Caco-2 (cell line): ENCODE results near the gene NHP2. TPM values are rescaled to one million over a fixed set of nuclear protein-coding genes. Genes with fewer than 3 reads are reported as not detected.

ENCODE experiments used
- BruUV-seq: library from RNA; stranded (reverse); fragments of 400-500 nt; replicated peaks from 2 replicates; lab custom pipeline; 2021; lab: Mats Ljungman, UMichigan
- CTCF ChIA-PET: fragments of 300-600 bp; sonication (Branson Sonifier 250); formaldehyde crosslinking; loops from one replicate; lab custom pipeline; 2022; ENCODE audit warnings: antibody characterized with exemption; lab: Charles Lee
- POLR2A ChIA-PET: fragments of 300-600 bp; sonication (Branson Sonifier 250); formaldehyde crosslinking; loops from one replicate; lab custom pipeline; 2022; ENCODE audit warnings: antibody characterized with exemption; lab: Charles Lee
- DNase-seq, 2 experiments: peaks; one replicate each; pipeline versions ENCODE4 v3.0.0 to v3.0.0-alpha.2; 2020 to 2022
- H3K27me3 ChIP-seq: replicated peaks from 2 replicates; pipeline ENCODE4 v1.6.0; 2011; ENCODE audit warnings: low read length; ENCODE audit not compliant: control insufficient read depth, insufficient read depth
- H3K36me3 ChIP-seq: 2 replicates; pipeline ENCODE4 v1.5.1; 2011; ENCODE audit warnings: low read length; ENCODE audit not compliant: control insufficient read depth, insufficient read depth
- H3K4me1 ChIP-seq: fragments of 250-450 bp; sonication (Bioruptor Pico); 2 replicates; pipeline ENCODE4 v1.5.1; 2020; ENCODE audit warnings: mild to moderate bottlenecking
- H3K4me3 ChIP-seq: 2 replicates; pipeline ENCODE4 v1.5.1; 2011; ENCODE audit warnings: low read depth, mild to moderate bottlenecking, control low read depth, low read length
- H3K9me3 ChIP-seq: fragments of 250-450 bp; sonication (Bioruptor Pico); 2 replicates; pipeline ENCODE4 v1.5.1; 2020; ENCODE audit warnings: mild to moderate bottlenecking, moderate library complexity
- H3K27ac Mint-ChIP-seq: one replicate; pipeline ENCODE4 v1.8.0; 2022; ENCODE audit warnings: mixed read lengths; ENCODE audit not compliant: unreplicated experiment
- H3K27me3 Mint-ChIP-seq: one replicate; pipeline ENCODE4 v1.8.0; 2022; ENCODE audit warnings: mixed read lengths; ENCODE audit not compliant: insufficient read depth, unreplicated experiment
- H3K36me3 Mint-ChIP-seq: one replicate; pipeline ENCODE4 v1.8.0; 2022; ENCODE audit warnings: mild to moderate bottlenecking, mixed read lengths; ENCODE audit not compliant: insufficient read depth, unreplicated experiment
- H3K4me1 Mint-ChIP-seq: one replicate; pipeline ENCODE4 v1.8.0; 2022; ENCODE audit warnings: low read depth, mixed read lengths; ENCODE audit not compliant: unreplicated experiment
- H3K4me3 Mint-ChIP-seq: one replicate; pipeline ENCODE4 v1.8.0; 2022; ENCODE audit warnings: mild to moderate bottlenecking, moderate library complexity, mixed read lengths; ENCODE audit not compliant: unreplicated experiment
- H3K9me3 Mint-ChIP-seq: one replicate; pipeline ENCODE4 v1.8.0; 2022; ENCODE audit warnings: mixed read lengths; ENCODE audit not compliant: unreplicated experiment
- CTCF ChIP-seq, 2 experiments: fragments of 200-600 bp in 1 of 2; IDR thresholded peaks; 1 replicate in 1 of 2; 2 replicates in 1 of 2; pipeline versions ENCODE4 v1.5.1 to v1.8.0; 2011 to 2022; ENCODE audit warnings: antibody characterized with exemption in 1 of 2, control low read depth in 1 of 2, inconsistent platforms in 1 of 2, low read depth in 1 of 2, low read length in 1 of 2, mild to moderate bottlenecking in 1 of 2, moderate library complexity in 1 of 2; ENCODE audit not compliant: insufficient read depth in 1 of 2, severe bottlenecking in 1 of 2, unreplicated experiment in 1 of 2
- intact Hi-C: fragments of 100-400 bp; cut with micrococcal nuclease; formaldehyde crosslinking; loops from one replicate; pipeline ENCODE4 v1.10.0; 2022; ENCODE audit not compliant: unreplicated experiment
- total RNA-seq: library from RNA; stranded (reverse); gene quantifications from 2 replicates; pipeline ENCODE4 v1.2.3, GENCODE V29; 2022

Gene NHP2
- total RNA-seq, 1 experiment from 2014 or later, result 127 TPM

- peaks cover under 1% of the 10 kb centered on the region for H3K4me1 Mint-ChIP-seq
- peaks cover 11% of the 10 kb centered on the region for H3K36me3 Mint-ChIP-seq
- H3K4me1 ChIP-seq, result peaks cover 13% of the 10 kb centered on the region
- TF ChIP-seq CTCF (IDR thresholded peaks at IDR 0.05; ENCODE audit: insufficient read depth in 1 of 2, low read depth in 1 of 2, low read length in 1 of 2, severe bottlenecking in 1 of 2, unreplicated experiment in 1 of 2), result peak; percentile 24 to 47
- no peak overlapping the region for H3K27ac Mint-ChIP-seq
- ChIA-PET CTCF (interaction anchor here (0.8 to 2.0 kb wide), 8 partner anchors 10 to 45 kb away, joined by 3 to 15 read pairs (median 6); partner anchors contain the start of gene NHP2), POLR2A (interaction anchor here (0.6 kb wide), 1 partner anchor 10 kb away, joined by 3 read pairs; no protein-coding TSS in a partner anchor)
- H3K4me3 ChIP-seq, result no peak overlapping the region
- H3K36me3 ChIP-seq, result no peaks in the 10 kb centered on the region
- no peaks in the 10 kb centered on the region for H3K9me3 ChIP-seq
- H3K27me3 ChIP-seq, result no peaks in the 10 kb centered on the region
- peak; percentile 56 to 57 for DNase-seq
- H3K27me3 Mint-ChIP-seq, result no peaks in the 10 kb centered on the region
- BruUV-seq, result no TSS peak
- intact Hi-C loops, result loop anchor here (1.0 kb wide), 1 partner anchor 26 kb away; no protein-coding TSS in a partner anchor
- H3K9me3 Mint-ChIP-seq, result no peaks in the 10 kb centered on the region
- no peak overlapping the region for H3K4me3 Mint-ChIP-seq
Measured at GRCh38 chr5:178120607-178121357, 32.9 kb downstream of the NHP2 start.

GRCh38 chr5:178119915-178120606 is 33.6 kb downstream of the NHP2 start:
- Mint-ChIP-seq H3K4me3 (no peak overlapping the region), H3K4me1 (peaks cover 7% of the 10 kb centered on the region), H3K27me3 (no peaks in the 10 kb centered on the region), H3K36me3 (peaks cover 7% of the 10 kb centered on the region), H3K27ac (no peak overlapping the region), H3K9me3 (no peaks in the 10 kb centered on the region)
- no peak for TF ChIP-seq CTCF (IDR thresholded peaks at IDR 0.05; ENCODE audit: insufficient read depth in 1 of 2, low read depth in 1 of 2, low read length in 1 of 2, severe bottlenecking in 1 of 2, unreplicated experiment in 1 of 2)
- DNase-seq, result no peak
- POLR2A ChIA-PET, result interaction anchor here (0.6 kb wide), 1 partner anchor 10 kb away, joined by 3 read pairs; no protein-coding TSS in a partner anchor
- H3K36me3 ChIP-seq, result no peaks in the 10 kb centered on the region
- intact Hi-C loops, result no loop called here
- H3K4me1 ChIP-seq, result peaks cover 20% of the 10 kb centered on the region
- BruUV-seq, result no TSS peak
- CTCF ChIA-PET, result interaction anchor here (0.8 to 1.4 kb wide), 5 partner anchors 10 to 44 kb away, joined by 3 to 15 read pairs (median 6); partner anchors contain the start of gene NHP2
- H3K4me3 ChIP-seq, result no peak overlapping the region
- no peaks in the 10 kb centered on the region for H3K27me3 ChIP-seq
- H3K9me3 ChIP-seq, result no peaks in the 10 kb centered on the region

GRCh38 chr5:178117923-178118701 is 35.6 kb downstream of the NHP2 start:
- H3K4me3 Mint-ChIP-seq, result no peak overlapping the region
- H3K9me3 Mint-ChIP-seq, result no peaks in the 10 kb centered on the region
- TF ChIP-seq CTCF (IDR thresholded peaks at IDR 0.05; ENCODE audit: insufficient read depth in 1 of 2, low read depth in 1 of 2, low read length in 1 of 2, severe bottlenecking in 1 of 2, unreplicated experiment in 1 of 2), result no peak
- Histone ChIP-seq H3K36me3 (no peaks in the 10 kb centered on the region), H3K9me3 (no peaks in the 10 kb centered on the region), H3K4me1 (peaks cover 19% of the 10 kb centered on the region), H3K27me3 (no peaks in the 10 kb centered on the region), H3K4me3 (no peak overlapping the region)
- peaks cover 12% of the 10 kb centered on the region for H3K4me1 Mint-ChIP-seq
- ChIA-PET CTCF (interaction anchor here (0.7 kb wide), 1 partner anchor 51 kb away, joined by 3 read pairs; no protein-coding TSS in a partner anchor), POLR2A (no interaction called here)
- no peak for DNase-seq
- H3K36me3 Mint-ChIP-seq, result no peaks in the 10 kb centered on the region
- no peak overlapping the region for H3K27ac Mint-ChIP-seq
- intact Hi-C loops, result no loop called here
- no peaks in the 10 kb centered on the region for H3K27me3 Mint-ChIP-seq
- BruUV-seq, result no TSS peak
